ENCODE measurements around the gene BPIFB2.

The BPIFB2 gene

DNA sequence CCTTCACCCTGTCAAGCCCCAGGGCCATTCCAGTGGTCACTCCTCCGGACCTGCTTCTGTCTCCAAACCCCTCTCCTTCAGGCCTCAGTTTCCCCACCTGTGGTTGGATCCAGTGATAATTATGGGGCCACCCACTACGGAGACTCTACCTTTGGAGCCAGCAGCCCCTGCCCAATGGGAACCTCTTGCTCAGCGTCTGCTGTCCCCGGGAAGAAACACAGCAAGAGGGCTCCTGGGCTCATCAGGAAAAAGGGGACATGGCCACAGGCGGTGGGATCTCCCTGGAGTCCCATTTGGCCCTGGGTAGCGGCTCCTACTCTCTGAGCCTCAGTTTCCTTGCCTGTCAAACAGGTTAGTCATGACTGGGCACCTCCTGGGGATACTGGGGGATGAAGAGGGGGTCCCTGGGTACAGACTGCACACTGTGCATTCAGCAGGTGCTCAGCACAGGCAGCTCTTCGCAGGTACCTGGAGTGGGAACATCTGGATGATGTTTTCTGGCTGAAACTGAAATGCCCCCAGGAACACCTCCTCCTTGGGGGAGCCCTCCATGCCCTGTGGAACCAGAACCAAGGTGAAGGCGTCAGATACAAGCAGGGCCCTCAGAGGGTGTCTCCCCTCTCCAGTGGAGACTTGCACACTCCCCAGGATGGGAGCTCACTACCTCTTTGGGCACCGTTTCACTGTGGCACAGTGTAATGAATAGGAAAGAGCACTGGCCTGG, 22.7 kb upstream of the BPIFB2 start:
- no peak for DNase-seq (ENCODE audit: low read depth in 2 of 3, low spot score in 2 of 3)

DNA sequence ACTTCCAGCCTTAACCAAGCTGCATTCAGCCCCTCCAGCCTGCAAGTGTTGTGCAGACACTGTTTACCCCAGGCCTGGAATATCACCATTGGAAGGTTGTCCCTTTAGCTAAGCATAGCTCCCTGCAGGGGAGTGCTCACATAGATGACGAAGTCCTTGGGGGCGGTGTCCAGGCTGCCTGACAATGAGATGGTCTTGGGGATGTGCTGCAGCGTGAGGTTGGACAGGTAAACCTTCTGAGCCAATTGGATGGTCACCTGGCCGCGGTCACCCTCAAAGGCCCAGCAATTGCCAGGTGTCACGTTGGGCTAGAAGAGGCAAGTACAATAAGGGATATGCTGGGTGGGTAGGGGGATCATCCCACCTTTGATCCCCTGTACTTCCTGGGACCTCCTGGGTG, 21.9 kb upstream of the BPIFB2 start:
- no peak for DNase-seq (ENCODE audit: low read depth in 2 of 3, low spot score in 2 of 3)

DNA sequence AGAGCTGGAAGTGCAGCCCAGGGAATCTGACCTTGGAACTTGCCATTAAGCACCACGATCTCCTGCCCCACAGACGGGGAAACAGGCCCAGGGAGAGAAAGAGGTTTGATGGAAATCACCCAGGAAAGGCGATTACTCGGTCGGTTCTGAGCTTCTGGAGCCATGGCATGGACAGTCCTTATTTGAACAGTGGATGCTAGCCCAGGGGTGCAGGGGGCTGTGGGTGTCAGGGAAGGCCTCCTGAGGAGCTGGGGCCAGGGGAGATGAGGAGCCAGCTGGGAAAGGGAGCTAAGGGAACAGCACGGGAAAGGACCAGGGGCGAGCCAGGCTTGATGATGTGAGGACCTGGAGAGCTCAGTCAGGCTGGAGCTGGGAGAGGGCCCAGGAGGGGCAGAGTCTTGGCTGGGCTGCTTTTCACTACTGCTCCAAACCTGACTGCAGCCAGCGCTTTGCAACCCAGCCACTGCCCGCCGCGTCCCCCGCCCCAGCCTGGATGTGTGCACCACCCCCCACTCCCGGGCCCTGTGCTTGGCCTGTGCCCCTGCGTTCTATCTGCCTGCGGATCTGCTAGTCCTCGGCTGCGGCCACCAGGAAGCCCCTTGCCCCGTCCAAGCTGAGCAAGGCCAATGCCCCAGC, 21.1 kb upstream of the BPIFB2 start:
- no peak for DNase-seq (ENCODE audit: low read depth in 2 of 3, low spot score in 2 of 3)

DNA sequence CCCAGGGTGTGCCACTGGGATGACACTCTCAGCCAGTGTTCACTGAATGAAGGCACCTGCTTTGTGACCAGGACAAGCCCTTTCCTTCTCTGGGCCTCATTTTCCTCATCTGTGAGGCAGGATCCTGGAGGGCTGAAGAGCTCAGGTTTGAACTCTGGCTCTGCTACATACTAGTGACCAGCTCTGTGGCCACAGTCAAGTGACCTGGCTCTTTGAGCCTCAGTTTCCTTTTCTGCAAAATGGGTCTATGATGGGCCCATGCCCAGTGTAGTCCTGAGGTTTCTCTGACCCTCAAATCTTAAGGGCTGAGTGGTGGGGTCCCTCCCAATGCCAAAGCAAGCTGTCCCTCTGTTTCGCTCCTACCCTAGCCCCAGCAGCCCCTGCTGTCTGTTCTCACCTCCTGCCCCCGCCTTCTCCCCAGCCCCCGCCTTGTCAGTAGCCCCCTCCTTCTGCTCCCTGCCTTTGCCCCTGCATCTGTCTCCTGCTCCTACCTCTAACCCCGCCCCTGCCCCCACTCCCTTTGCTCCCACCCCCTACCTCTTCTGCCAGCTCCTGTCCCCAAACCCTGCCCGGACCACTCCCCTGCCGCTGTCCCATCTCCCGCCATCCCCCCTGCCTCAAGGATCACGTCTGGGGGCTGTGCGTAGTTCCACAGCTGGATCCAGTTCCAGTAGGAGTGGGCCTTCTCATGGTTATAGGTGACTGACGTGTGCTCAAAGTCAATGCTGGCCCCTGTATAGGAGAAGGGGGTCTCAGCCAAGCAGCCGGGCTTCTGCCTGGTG, 20.3 kb upstream of the BPIFB2 start:
- DNase-seq (ENCODE audit: low read depth in 2 of 3, low spot score in 2 of 3) = no peak

DNA sequence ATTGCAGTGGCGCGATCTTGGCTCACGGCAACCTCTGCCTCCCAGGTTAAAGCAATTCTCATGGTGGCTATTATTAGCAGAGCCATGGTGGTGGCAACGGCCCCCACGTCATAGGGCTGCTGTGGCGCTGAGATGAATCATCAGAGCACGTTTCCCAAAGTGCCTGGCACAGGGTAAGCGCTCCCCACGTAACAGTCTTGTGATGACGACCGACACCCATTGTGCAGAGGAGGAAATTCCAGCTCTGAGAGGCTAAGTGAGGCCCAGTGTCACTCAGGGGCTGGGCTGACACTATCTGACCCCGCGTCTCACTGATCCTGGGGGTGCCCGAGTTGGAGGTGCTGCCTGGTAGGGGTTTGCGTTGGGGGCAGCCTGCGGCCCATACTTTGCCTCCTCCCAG, 19.5 kb upstream of the BPIFB2 start:
- no peak for DNase-seq (ENCODE audit: low read depth in 2 of 3, low spot score in 2 of 3)

DNA sequence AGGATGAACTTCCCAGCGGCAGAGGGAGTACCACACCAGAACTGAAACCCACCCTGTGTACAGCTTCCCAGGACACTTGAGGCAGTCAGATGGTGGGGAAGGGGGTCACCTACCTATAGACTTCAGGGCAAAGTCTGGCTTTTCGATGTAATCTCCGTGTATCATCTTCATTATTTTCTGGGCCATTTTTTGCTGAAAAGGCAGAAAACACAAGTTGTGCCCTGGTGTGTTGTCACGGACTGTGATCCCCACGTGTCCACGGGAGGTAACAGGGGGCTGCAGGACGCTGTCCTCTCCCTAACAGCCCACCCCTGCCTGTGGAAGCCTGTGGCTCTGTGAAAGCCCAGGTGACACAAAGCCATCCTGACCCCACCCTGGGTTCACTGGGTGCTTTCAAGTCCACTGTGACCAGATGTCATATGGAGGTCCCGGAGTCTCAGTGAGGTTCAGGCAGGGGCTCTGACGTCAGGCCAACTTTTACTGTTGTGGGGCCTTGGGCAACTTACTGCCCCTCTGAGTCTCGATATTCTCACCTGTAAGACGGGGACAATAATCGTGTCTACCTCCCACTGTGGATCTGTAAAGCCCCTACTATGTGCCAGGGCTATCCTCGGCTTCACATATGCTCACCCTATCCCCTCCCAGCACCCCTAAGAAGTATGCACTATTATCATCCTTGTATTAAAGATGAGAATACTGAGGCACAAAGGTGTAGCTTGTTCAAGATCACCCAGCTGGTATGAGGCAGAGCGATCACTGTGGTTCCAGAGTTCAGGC, 17.8 kb upstream of the BPIFB2 start:
- DNase-seq (ENCODE audit: low read depth in 2 of 3, low spot score in 2 of 3) = no peak

DNA sequence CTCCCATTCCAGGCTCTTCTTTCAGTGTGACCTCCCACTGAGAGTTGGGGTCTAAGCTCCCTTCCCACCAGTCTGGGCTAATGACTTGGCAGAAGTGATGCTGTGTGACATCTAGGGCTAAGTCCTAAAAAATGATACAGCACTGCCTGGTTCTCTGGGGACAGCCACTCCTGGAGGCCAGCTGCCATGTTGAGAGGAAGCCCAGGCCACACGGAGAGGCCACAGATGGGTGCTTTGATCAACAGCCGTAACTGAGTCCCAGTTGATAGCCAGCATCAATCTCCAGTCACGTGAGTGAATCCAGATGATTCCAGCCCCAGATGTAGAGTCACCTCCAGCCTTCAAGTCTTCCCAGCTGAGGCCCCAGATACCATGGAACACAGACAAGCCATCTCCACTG, 17.1 kb upstream of the BPIFB2 start:
- no peak for DNase-seq (ENCODE audit: low read depth in 2 of 3, low spot score in 2 of 3)

DNA sequence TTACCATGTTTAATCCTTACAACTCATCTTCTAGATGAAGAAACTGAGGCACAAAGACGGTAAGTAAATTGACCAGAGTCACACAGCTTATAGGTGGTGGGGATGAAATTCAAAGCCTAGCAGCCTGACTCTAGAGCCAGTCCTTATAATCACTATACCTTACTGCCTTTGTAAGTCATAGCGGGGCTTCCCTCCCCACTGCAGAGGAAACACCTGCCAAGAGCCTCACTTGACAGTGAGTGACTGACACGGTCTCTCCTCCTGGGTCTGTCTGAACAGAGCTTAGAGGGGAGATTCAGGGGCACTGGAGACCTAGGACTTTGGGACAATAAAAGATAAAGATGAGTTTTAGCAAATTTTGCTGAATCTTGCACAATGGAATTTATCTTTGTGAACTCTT, 16.1 kb upstream of the BPIFB2 start:
- no peak for DNase-seq (ENCODE audit: low read depth in 2 of 3, low spot score in 2 of 3)

DNA sequence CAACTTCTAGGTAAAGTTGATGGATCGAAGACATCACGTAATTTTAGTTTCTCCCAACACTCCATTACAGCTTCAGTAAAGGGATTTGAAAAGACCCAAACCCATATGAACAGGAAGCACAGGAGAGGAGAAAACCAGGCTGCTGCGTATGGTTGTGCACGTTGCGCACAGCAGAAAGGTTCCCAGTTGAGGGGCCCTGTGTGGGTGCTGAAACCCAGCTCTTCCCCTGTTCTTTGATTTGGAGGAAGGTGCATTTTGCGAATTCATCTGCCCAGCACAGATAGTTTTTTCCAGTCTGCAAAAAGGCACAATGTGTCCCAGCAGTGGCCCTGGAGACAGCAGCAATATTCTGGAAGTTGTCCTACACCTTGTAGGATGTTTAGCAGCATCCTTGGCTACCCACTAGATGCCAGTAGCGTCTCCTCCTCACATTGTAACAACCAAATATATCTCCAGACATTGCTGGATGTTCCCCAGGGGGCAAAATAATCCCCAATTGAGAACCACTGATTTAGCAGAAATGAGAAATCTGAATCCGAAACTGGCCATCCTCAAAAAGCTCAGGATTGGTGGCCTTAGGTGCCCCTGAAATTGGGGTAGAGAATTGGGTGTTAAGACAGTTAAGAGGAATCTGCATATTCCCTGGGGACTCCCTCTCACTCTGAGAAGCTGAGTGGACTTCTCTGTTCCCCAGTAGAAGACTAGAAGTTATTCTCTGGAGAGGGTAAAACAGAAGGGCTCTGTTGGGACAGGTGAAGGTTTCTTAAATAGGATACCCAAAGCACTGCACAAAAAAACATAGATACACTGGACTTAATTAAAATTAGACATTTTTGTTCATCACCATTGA, 15.5 kb upstream of the BPIFB2 start:
- DNase-seq (ENCODE audit: low read depth in 2 of 3, low spot score in 2 of 3) = no peak

DNA sequence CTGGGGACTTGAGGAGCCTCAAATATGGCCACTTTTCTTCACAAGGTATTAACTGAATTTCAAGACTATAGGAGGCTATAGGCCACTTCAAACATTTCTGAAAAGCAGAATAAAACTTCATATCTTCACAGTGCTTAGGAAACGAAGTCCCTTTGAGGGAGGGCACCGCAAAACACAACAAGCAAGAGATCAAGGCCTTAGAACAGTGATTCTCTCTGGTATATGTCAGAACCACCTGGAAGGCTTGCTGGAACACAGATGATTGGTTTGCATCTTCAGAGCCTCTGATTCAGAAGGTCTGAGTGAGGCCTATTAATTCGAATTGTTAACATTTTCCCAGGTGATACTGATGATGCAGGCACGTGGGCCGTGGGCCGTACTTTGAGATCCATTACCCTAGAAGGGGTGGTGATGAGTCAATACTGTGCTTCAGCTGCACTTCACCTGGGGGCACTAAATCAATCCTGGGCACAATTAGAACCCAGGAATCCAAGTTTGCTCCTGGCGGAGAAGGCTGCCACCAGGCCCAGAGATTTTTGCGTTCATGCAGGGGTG, 13.9 kb upstream of the BPIFB2 start:
- no peak for DNase-seq (ENCODE audit: low read depth in 2 of 3, low spot score in 2 of 3)

DNA sequence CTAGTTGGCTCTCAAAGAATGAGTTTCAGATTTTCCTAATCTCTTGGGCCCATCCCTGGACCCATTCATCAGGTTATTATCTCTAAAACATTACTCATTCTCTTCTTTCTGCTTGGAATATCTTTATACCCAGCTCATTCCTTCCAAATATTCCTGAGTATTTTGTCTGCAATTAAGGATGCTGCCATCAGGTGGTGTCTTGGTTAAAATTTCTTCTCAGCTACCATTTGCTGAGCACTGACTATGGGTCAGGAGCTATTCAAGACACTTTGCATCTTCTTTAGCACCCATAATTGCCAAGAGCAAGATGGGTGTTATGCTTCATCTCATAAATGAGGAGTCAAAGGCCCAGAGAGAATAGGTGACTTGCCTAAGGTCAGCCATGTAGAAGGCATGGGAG, 11.7 kb upstream of the BPIFB2 start:
- no peak for DNase-seq (ENCODE audit: low read depth in 2 of 3, low spot score in 2 of 3)

DNA sequence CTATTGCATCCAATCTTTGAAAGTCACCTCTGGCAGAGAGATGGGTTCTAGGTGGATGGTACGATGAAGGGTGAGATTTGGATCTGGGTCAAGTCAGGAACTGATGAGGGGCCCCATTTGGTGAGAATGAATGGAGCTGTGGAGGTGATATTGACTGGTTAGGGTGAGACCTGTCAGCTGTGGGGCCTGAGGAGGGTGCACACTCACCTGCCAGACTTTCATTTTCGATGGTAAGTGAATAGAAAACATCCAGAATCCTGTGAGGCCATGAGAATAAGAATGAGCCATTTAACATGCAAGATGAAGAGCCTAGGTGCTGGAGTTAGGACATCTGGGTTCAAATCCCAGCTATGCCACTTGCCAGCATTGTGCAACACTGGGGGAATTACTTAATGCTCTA, 10.1 kb upstream of the BPIFB2 start:
- DNase-seq (ENCODE audit: low read depth in 2 of 3, low spot score in 2 of 3) = no peak

DNA sequence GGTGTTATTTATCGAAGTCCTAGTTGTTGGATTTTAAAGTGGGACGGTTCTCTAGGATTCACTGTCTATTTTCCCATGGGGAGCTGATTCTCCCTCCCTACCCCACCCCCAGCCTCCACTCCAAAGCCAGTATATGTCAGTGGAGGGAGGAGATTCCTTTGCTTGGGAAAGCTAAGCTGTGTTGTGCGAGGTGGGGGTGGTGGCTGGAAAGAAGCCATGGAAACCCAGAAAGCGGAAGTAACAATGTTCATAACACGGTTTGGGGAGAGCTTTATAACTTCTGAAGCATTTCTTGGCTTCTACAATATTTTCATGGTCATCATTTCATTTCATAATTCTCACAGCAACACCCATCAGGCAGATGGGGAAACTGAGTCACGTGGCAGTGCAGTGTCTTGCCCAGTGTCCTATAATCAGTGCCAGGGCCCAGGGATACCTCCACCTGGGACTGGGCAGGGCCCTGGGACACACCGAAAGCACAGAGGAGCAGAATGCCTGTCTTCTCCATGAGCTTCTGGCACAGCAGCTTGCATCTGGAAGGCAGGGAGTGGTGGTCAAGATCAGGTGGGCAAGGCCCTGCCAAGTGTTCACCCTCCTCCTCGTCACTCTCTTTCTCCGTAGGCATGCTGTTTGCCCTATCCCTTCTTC, 7.8 kb upstream of the BPIFB2 start:
- no peak for DNase-seq (ENCODE audit: low read depth in 2 of 3, low spot score in 2 of 3)

DNA sequence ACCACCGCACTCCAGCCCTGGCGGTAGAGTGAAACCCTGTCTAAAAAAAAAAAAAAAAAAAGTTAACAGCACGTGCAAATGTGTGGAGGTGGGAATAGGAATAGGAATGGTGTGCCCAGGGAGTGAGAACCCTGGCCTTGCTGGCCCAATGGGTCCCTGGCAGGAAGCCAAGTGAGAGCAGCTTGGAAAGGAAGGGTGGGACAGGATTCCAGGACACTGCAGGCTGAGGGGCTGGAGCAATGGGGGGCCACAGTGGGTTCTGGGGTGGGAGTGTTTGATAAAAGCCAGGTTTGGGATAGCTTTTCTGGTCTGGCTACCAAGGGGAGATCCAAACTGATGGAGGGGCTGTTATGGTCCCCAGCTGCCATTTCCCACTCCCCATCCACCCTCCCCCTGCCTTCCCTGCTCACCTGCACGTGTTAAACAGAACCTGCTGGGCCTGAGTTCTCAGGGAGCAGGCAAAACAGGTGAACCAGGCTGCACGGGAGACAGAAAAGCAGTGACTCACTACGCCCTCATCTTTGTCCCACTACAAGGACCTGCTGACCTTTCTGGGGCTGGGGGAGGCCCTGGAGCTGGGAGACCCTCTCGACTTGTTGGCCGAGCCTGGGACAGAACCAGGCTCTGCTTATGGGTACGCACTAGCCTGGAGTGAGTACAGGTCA, 6.6 kb upstream of the BPIFB2 start:
- no peak for DNase-seq (ENCODE audit: low read depth in 2 of 3, low spot score in 2 of 3)

DNA sequence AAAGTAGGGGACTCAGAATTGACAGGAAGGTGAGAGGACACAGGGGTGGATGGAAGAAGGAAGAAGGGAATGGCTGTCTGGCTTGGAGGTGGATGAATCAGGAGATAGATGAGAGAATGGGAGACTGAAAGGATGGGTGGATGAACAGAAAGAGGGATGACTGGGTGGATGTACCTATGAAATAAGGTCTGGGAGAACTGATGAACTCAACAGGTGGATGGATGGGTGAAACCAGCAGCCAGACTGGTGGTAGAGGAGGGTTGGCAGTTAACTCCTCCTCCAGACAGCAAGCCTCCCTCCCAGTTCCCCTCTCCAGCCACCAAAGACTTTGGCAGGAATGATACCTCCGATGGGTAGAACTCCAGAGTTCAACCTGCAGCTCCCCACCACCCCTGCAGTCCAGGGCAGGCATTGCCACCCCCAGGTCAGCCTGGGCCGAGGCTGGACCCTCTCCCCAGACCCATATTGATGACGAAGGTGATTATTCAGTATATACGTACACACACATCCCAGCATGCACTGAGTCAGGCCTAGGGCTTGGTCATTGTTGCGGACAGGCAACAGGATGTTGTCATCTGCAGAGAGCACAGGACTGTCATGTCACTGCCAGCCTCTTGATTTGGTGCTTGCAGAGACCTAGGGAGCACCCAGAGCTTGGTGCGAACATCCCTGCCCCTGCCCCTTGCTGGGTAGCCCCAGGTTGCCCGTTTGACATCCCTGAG, 5.3 kb upstream of the BPIFB2 start:
- no peak for DNase-seq (ENCODE audit: low read depth in 2 of 3, low spot score in 2 of 3)

DNA sequence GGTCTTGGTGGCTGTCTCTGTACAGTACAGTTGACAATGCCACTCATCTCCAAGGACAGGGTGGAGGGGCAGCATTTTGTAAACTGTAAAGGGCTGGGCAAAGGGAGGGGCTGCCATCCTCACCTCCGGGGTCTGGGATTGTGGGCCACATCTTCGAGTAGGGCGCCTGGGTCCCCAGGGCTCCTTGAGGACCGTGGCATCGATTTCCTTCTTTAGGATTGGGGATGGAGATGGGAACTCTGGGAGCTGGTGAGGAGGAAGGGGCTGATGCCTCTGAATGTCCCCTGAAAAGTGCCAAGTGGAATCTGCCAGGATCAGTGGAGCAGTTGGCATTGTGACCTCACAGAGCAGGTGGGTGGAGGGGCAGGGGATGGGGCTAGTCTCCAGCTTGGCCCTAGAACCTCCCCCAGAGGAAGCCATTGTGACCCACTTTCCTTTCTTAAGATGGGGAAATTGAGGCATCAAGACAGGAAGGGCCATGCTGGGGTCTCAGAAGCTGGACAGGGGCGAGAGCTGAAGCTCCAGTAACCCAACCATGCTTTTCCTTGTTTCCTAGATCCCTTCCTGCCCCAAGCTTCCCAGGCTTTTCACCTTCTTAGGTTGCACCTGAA, 3.3 kb upstream of the BPIFB2 start, which contains the start of gene SUN5:
Gene SUN5 (minus strand): TSS at position 293 of the 611 bp plus-strand sequence. CDS start 93 bp downstream, at position 200.
- DNase-seq (ENCODE audit: low read depth in 2 of 3, low spot score in 2 of 3) = no peak

DNA sequence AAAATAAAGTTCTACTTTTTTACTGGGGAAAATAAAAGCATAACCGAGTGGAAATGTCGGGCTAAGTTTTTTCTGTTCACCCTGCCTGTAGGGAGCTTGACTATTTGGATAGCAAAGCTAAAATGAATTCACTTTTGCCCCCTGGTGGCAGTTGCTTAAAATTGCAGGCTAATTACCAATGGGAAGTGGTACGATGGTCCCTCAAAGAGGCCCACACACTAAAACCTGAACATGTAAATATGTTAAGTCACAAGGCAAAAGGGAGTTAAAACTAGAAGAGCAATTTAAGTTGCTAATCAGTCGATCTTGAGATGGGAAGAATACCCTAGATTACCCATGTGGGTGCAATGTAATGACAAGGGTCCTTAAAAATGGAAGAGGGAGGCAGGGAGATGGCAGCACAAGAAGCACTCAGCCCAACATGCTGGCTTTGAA, 2.4 kb upstream of the BPIFB2 start:
- peak in 1 of 3 experiments; percentile 21 for DNase-seq (ENCODE audit: low read depth in 2 of 3, low spot score in 2 of 3)
